IMR-90 (cell line): ENCODE data around the gene KIRREL1. TPM values are rescaled to one million over a fixed set of nuclear protein-coding genes. Genes with fewer than 3 reads are reported as not detected.

ENCODE experiments used
- ATAC-seq: fragments of 200-7000 bp; cut with Tn5 transposase; 2 replicates; pipeline ENCODE4 v1.9.1; 2020; ENCODE audit warnings: low read depth, mild to moderate bottlenecking, moderate library complexity
- BruUV-seq: library from RNA; stranded (reverse); fragments of 400-500 nt; replicated peaks from 2 replicates; lab custom pipeline; 2021; lab: Mats Ljungman, UMichigan
- CTCF ChIA-PET: fragments of 300-600 bp; formaldehyde crosslinking; extraction: SDS; loops from one replicate; lab custom pipeline; 2021; ENCODE audit warnings: antibody characterized with exemption; lab: Yijun Ruan, JAX
- POLR2A ChIA-PET: fragments of 300-600 bp; sonication (Branson Sonifier 250); formaldehyde crosslinking; loops from one replicate; lab custom pipeline; 2022; ENCODE audit warnings: antibody characterized with exemption; ENCODE audit not compliant: unreplicated experiment; lab: Charles Lee
- DNase-seq: peaks from one replicate; pipeline ENCODE4 v3.0.0; 2013
- H2AFZ ChIP-seq: replicated peaks from 2 replicates; pipeline ENCODE3; 2013; ENCODE audit warnings: low read length, mild to moderate bottlenecking; ENCODE audit not compliant: poor library complexity
- H2AK5ac ChIP-seq: 2 replicates; pipeline ENCODE4 v1.6.1; 2013; ENCODE audit warnings: low read depth, low read length, inconsistent platforms
- H2AK9ac ChIP-seq: replicated peaks from 2 replicates; pipeline ENCODE3; 2013; ENCODE audit warnings: mild to moderate bottlenecking, low read depth, low read length, moderate library complexity; ENCODE audit not compliant: poor library complexity
- H2BK120ac ChIP-seq: 2 replicates; pipeline ENCODE4 v1.6.1; 2013; ENCODE audit warnings: low read depth, low read length, inconsistent platforms
- H2BK15ac ChIP-seq: 3 replicates; pipeline ENCODE4 v1.6.1; 2013; ENCODE audit warnings: low read depth, low read length, inconsistent platforms
- H2BK20ac ChIP-seq: 2 replicates; pipeline ENCODE4 v1.6.1; 2013; ENCODE audit warnings: low read depth, mild to moderate bottlenecking, inconsistent platforms, low read length, moderate library complexity
- H2BK5ac ChIP-seq: 2 replicates; pipeline ENCODE4 v1.6.1; 2013; ENCODE audit warnings: mild to moderate bottlenecking, low read depth, low read length, inconsistent platforms; ENCODE audit not compliant: poor library complexity, severe bottlenecking
- H3K14ac ChIP-seq: replicated peaks from 2 replicates; pipeline ENCODE4 v1.6.1; 2013; ENCODE audit warnings: low read depth, low read length, inconsistent platforms
- H3K18ac ChIP-seq: 2 replicates; pipeline ENCODE4 v1.6.1; 2013; ENCODE audit warnings: low read depth, low read length, control low read depth
- H3K23ac ChIP-seq: 2 replicates; pipeline ENCODE4 v1.6.1; 2013; ENCODE audit warnings: low read depth, low read length, inconsistent platforms
- H3K27ac ChIP-seq: 2 replicates; pipeline ENCODE4 v1.5.1; 2013; ENCODE audit warnings: mild to moderate bottlenecking, control low read depth, low read length; ENCODE audit not compliant: insufficient read depth
- H3K27me3 ChIP-seq: 2 replicates; pipeline ENCODE4 v1.6.1; 2013; ENCODE audit warnings: low read length; ENCODE audit not compliant: control insufficient read depth, insufficient read depth
- H3K36me3 ChIP-seq: 2 replicates; pipeline ENCODE4 v1.6.1; 2013; ENCODE audit warnings: low read length, mixed read lengths; ENCODE audit not compliant: control insufficient read depth, insufficient read depth
- H3K4ac ChIP-seq: 2 replicates; pipeline ENCODE4 v1.6.1; 2013; ENCODE audit warnings: low read depth, low read length, inconsistent platforms
- H3K4me1 ChIP-seq: 2 replicates; pipeline ENCODE4 v1.6.1; 2013; ENCODE audit warnings: low read length, mixed read lengths; ENCODE audit not compliant: control insufficient read depth, insufficient read depth
- H3K4me2 ChIP-seq: 2 replicates; pipeline ENCODE4 v1.6.1; 2013; ENCODE audit warnings: low read depth, mild to moderate bottlenecking, control low read depth, low read length, moderate library complexity
- H3K4me3 ChIP-seq: 2 replicates; pipeline ENCODE4 v1.5.1; 2013; ENCODE audit warnings: low read depth, mild to moderate bottlenecking, control low read depth, low read length, moderate library complexity; ENCODE audit not compliant: insufficient read depth
- H3K56ac ChIP-seq: 2 replicates; pipeline ENCODE4 v1.6.1; 2013; ENCODE audit warnings: low read length, inconsistent platforms; ENCODE audit not compliant: insufficient read depth; ENCODE audit errors: extremely low read depth
- H3K79me1 ChIP-seq, 2 experiments: 2 replicates each; pipeline ENCODE4 v1.6.1; 2013; ENCODE audit warnings: low read length in 2 of 2, inconsistent platforms in 1 of 2, low read depth in 1 of 2
- H3K9ac ChIP-seq: 2 replicates; pipeline ENCODE4 v1.6.1; 2013; ENCODE audit warnings: low read depth, low read length, control low read depth
- H3K9me1 ChIP-seq: 2 replicates; pipeline ENCODE4 v1.6.1; 2013; ENCODE audit warnings: low read length, inconsistent platforms; ENCODE audit not compliant: insufficient read depth
- H3K9me3 ChIP-seq: 2 replicates; pipeline ENCODE4 v1.6.1; 2013; ENCODE audit warnings: low read length; ENCODE audit not compliant: control insufficient read depth, insufficient read depth
- H4K20me1 ChIP-seq: 2 replicates; pipeline ENCODE4 v1.6.1; 2013; ENCODE audit warnings: low read length, inconsistent platforms; ENCODE audit not compliant: insufficient read depth
- H4K5ac ChIP-seq: 2 replicates; pipeline ENCODE4 v1.6.1; 2013; ENCODE audit warnings: mild to moderate bottlenecking, low read depth, low read length, control low read depth
- H4K8ac ChIP-seq, 2 experiments: 2 replicates each; pipeline ENCODE4 v1.6.1; 2013; ENCODE audit warnings: low read depth in 2 of 2, low read length in 2 of 2, control low read depth in 1 of 2, inconsistent platforms in 1 of 2
- H4K91ac ChIP-seq: 2 replicates; pipeline ENCODE4 v1.6.1; 2013; ENCODE audit warnings: low read depth, low read length, inconsistent platforms; ENCODE audit not compliant: insufficient read depth
- BHLHE40 ChIP-seq: fragments of 150-350 bp; IDR thresholded peaks from 2 replicates; pipeline ENCODE4 v1.6.1; 2016; ENCODE audit warnings: mild to moderate bottlenecking, low read depth, low read length
- CEBPB ChIP-seq: IDR thresholded peaks from 2 replicates; pipeline ENCODE4 v1.6.1; 2012; ENCODE audit warnings: low read depth, low read length, improper control_type of control experiment
- CTCF ChIP-seq: conservative IDR thresholded peaks from 2 replicates; pipeline ENCODE4 v1.5.1; 2012; ENCODE audit warnings: mild to moderate bottlenecking, low read depth, low read length, improper control_type of control experiment
- ELK1 ChIP-seq: fragments of 150-350 bp; IDR thresholded peaks from 2 replicates; pipeline ENCODE4 v1.6.1; 2016; ENCODE audit warnings: low read depth, mild to moderate bottlenecking, low read length, moderate library complexity, borderline replicate concordance
- FOS ChIP-seq: fragments of 150-350 bp; IDR thresholded peaks from 2 replicates; pipeline ENCODE4 v1.6.1; 2016; ENCODE audit warnings: low read depth, low read length
- MAFK ChIP-seq: IDR thresholded peaks from 2 replicates; pipeline ENCODE4 v1.6.1; 2012; ENCODE audit warnings: low read depth, low read length, improper control_type of control experiment
- MAZ ChIP-seq: IDR thresholded peaks from 2 replicates; pipeline ENCODE4 v1.6.1; 2012; ENCODE audit warnings: low read depth, mild to moderate bottlenecking, low read length, improper control_type of control experiment, moderate library complexity, borderline replicate concordance
- MXI1 ChIP-seq: IDR thresholded peaks from 2 replicates; pipeline ENCODE4 v1.6.1; 2012; ENCODE audit warnings: low read depth, mild to moderate bottlenecking, low read length, moderate library complexity, borderline replicate concordance
- NFE2L2 ChIP-seq: fragments of 150-350 bp; IDR thresholded peaks from 2 replicates; pipeline ENCODE4 v1.6.1; 2016; ENCODE audit warnings: low read depth, mild to moderate bottlenecking, low read length
- POLR2A ChIP-seq: IDR thresholded peaks from 2 replicates; pipeline ENCODE4 v1.6.1; 2012; ENCODE audit warnings: mild to moderate bottlenecking, low read depth, low read length
- RAD21 ChIP-seq: IDR thresholded peaks from 2 replicates; pipeline ENCODE4 v1.6.1; 2012; ENCODE audit warnings: low read length, improper control_type of control experiment
- RCOR1 ChIP-seq: IDR thresholded peaks from 2 replicates; pipeline ENCODE4 v1.6.1; 2012; ENCODE audit warnings: mild to moderate bottlenecking, low read length, improper control_type of control experiment; ENCODE audit not compliant: insufficient replicate concordance
- RFX5 ChIP-seq: IDR thresholded peaks from 2 replicates; pipeline ENCODE4 v1.8.0; 2012; ENCODE audit warnings: low read depth, mild to moderate bottlenecking, low read length, moderate library complexity
- SMC3 ChIP-seq: fragments of 150-350 bp; IDR thresholded peaks from 2 replicates; pipeline ENCODE4 v1.6.1; 2016; ENCODE audit warnings: low read depth, mild to moderate bottlenecking, antibody characterized with exemption, low read length, moderate library complexity
- USF2 ChIP-seq: fragments of 150-350 bp; IDR thresholded peaks from 2 replicates; pipeline ENCODE4 v1.6.1; 2017; ENCODE audit warnings: mild to moderate bottlenecking, antibody characterized with exemption, low read length, low read depth
- WGBS, 2 experiments: methylation state at CpG; one replicate each; pipeline versions ENCODE4 v1.1.5 to v1.1.7; 2013; ENCODE audit warnings: missing lambda C conversion rate in 2 of 2; ENCODE audit not compliant: insufficient read length in 1 of 2; ENCODE audit errors: extremely low coverage in 2 of 2; 5-methylcytosine and 5-hydroxymethylcytosine counted together
- dilution Hi-C: fragments of 300-500 bp; cut with HindIII; formaldehyde crosslinking; loops from one replicate; pipeline ENCODE4 v1.14.3; 2018; ENCODE audit warnings: low sequenced_read_pairs; ENCODE audit not compliant: unreplicated experiment
- in situ Hi-C: fragments of 300-500 bp; cut with MboI; formaldehyde crosslinking; loops from 3 replicates; pipeline ENCODE4 v1.14.3; 2019; ENCODE audit warnings: low sequenced_read_pairs, inconsistent platforms, mixed read lengths
- intact Hi-C: fragments of 100-400 bp; cut with micrococcal nuclease; formaldehyde crosslinking; loops from 2 replicates; pipeline ENCODE4 v1.10.0; 2022
- polyA plus RNA-seq, 3 experiments: library from polyadenylated mRNA; depleted of rRNA; stranded (reverse); fragments of >200 nt; gene quantifications; 2 replicates each; pipeline ENCODE4 v1.2.3, GENCODE V29; 2012; ENCODE audit warnings: low replicate concordance in 1 of 3
- total RNA-seq: library from RNA; depleted of rRNA; stranded (reverse); fragments of >200 nt; gene quantifications from 2 replicates; pipeline ENCODE4 v1.2.3, GENCODE V29; 2012

The KIRREL1 gene
- total and polyA plus RNA-seq, 2 of the 4 experiments (the other 2 are of a cell fraction): 58.1 to 64.7 TPM

- ChIA-PET CTCF (no interaction called here), POLR2A (no interaction called here)
- in situ Hi-C loops (no loop called here), intact Hi-C loops (no loop called here), dilution Hi-C loops (loop anchor here (25.0 kb wide), 1 partner anchor 185 kb away; a partner anchor contains a TSS)
- no peak for TF ChIP-seq RAD21
- no peak for TF ChIP-seq RCOR1
- no peak for TF ChIP-seq MAZ
- no peak for TF ChIP-seq BHLHE40
- TF ChIP-seq SMC3: no peak
- no peak for TF ChIP-seq USF2
- no peak for TF ChIP-seq MXI1
- TF ChIP-seq CTCF: no peak
- no peak for TF ChIP-seq RFX5
- no peak for TF ChIP-seq MAFK
- no peak for TF ChIP-seq ELK1
- no peak for TF ChIP-seq NFE2L2
- TF ChIP-seq FOS: no peak
- TF ChIP-seq CEBPB: no peak
- TF ChIP-seq POLR2A: no peak
- Histone ChIP-seq H3K4me1 (no peaks in the 10 kb centered on the region), H4K91ac (no peak overlapping the region), H2AFZ (no peak overlapping the region), H2BK20ac (no peak overlapping the region), H2AK5ac (no peak overlapping the region), H3K79me1 (no peaks in the 10 kb centered on the region), H2AK9ac (no peak overlapping the region), H4K8ac (no peak overlapping the region), H2BK5ac (no peak overlapping the region), H3K9me1 (no peaks in the 10 kb centered on the region), H3K18ac (no peak overlapping the region), H3K36me3 (no peaks in the 10 kb centered on the region), H3K9me3 (no peaks in the 10 kb centered on the region), H3K4me2 (no peak overlapping the region), H3K4ac (no peak overlapping the region), H3K14ac (no peak overlapping the region), H3K23ac (no peak overlapping the region), H3K27ac (no peak overlapping the region), H3K9ac (no peak overlapping the region), H2BK120ac (no peak overlapping the region), H2BK15ac (no peak overlapping the region), H4K20me1 (no peaks in the 10 kb centered on the region), H4K5ac (no peak overlapping the region), H3K56ac (no peak overlapping the region), H3K4me3 (no peak overlapping the region), H3K27me3 (peaks cover 25% of the 10 kb centered on the region)
- no peak for DNase-seq
- no CpG with 5 or more reads among the region's 3 CpGs for WGBS, 2 experiments
- BruUV-seq: no TSS peak
- no peak for ATAC-seq
These were observed 40.8 kb upstream of the KIRREL1 start for GRCh38 chr1:157952601-157953000.
